ENCODE measurements around the gene GNG12. TPM values are rescaled to one million over a fixed set of nuclear protein-coding genes. Genes with fewer than 3 reads are reported as not detected.

The GNG12 gene
- total and polyA plus RNA-seq, 2 donors from 2014 or later = 46.1 to 89.3 TPM

GRCh38 chr1:67717876-67718275 lies 115.4 kb downstream of the GNG12 start:
- Histone ChIP-seq H3K4me3 (ENCODE audit: low read length in 3 of 3) (no peak overlapping the region), H3K4me1 (ENCODE audit: control insufficient read depth in 2 of 3, insufficient read depth in 2 of 3, low read depth in 1 of 3, low read length in 3 of 3) (peaks cover 2 to 28% (median 19%) of the 10 kb centered on the region in 3 donors), H3K27me3 (ENCODE audit: control insufficient read depth, insufficient read depth, low read length) (no peaks in the 10 kb centered on the region), H3K36me3 (ENCODE audit: control insufficient read depth in 2 of 3, insufficient read depth in 3 of 3, low read length in 3 of 3) (no peaks in the 10 kb centered on the region), H3K9me3 (ENCODE audit: control insufficient read depth in 2 of 3, insufficient read depth in 1 of 3, low read length in 3 of 3) (no peaks in the 10 kb centered on the region), H3K27ac (ENCODE audit: low read depth in 2 of 2, low read length in 2 of 2) (peak overlapping the region in 1 of 2 donors; percentile 39), H3K9ac (ENCODE audit: low read length in 3 of 3) (peak overlapping the region in 1 of 3 donors; percentile 8)
- intact Hi-C loops (cut with DNase I) = no loop called here
- TF ChIP-seq CTCF (IDR thresholded peaks at IDR 0.05; ENCODE audit: borderline replicate concordance, extremely low read depth, insufficient read depth) = no peak
- DNase-seq (peak in 2 of 5 donors; percentile 51 to 57), FAIRE-seq (no peak)

- Histone ChIP-seq H3K4me3 (ENCODE audit: low read length in 3 of 3) (no peak overlapping the region), H3K27me3 (ENCODE audit: control insufficient read depth, insufficient read depth, low read length) (no peaks in the 10 kb centered on the region), H3K9ac (ENCODE audit: low read length in 3 of 3) (no peak overlapping the region), H3K9me3 (ENCODE audit: control insufficient read depth in 2 of 3, insufficient read depth in 1 of 3, low read length in 3 of 3) (no peaks in the 10 kb centered on the region), H3K4me1 (ENCODE audit: control insufficient read depth in 2 of 3, insufficient read depth in 2 of 3, low read depth in 1 of 3, low read length in 3 of 3) (peaks cover 2 to 23% (median 11%) of the 10 kb centered on the region in 3 donors), H3K36me3 (ENCODE audit: control insufficient read depth in 2 of 3, insufficient read depth in 3 of 3, low read length in 3 of 3) (no peaks in the 10 kb centered on the region), H3K27ac (ENCODE audit: low read depth in 2 of 2, low read length in 2 of 2) (no peak overlapping the region)
- DNase-seq (no peak), FAIRE-seq (no peak)
- intact Hi-C loops (cut with DNase I) = no loop called here
- TF ChIP-seq CTCF (IDR thresholded peaks at IDR 0.05; ENCODE audit: borderline replicate concordance, extremely low read depth, insufficient read depth) = no peak
These were observed 116.5 kb downstream of the GNG12 start for GRCh38 chr1:67716800-67717199.

GRCh38 chr1:67715819-67716218 lies 117.4 kb downstream of the GNG12 start:
- H3K9ac ChIP-seq (ENCODE audit: low read length in 3 of 3) = no peak overlapping the region
- DNase-seq (no peak), FAIRE-seq (no peak)
- intact Hi-C loops (cut with DNase I) = no loop called here
- peaks cover 2 to 23% (median 12%) of the 10 kb centered on the region in 3 donors for H3K4me1 ChIP-seq (ENCODE audit: control insufficient read depth in 2 of 3, insufficient read depth in 2 of 3, low read depth in 1 of 3, low read length in 3 of 3)
- no peak overlapping the region for H3K27ac ChIP-seq (ENCODE audit: low read depth in 2 of 2, low read length in 2 of 2)
- no peaks in the 10 kb centered on the region for H3K36me3 ChIP-seq (ENCODE audit: control insufficient read depth in 2 of 3, insufficient read depth in 3 of 3, low read length in 3 of 3)
- H3K4me3 ChIP-seq (ENCODE audit: low read length in 3 of 3) = no peak overlapping the region
- no peaks in the 10 kb centered on the region for H3K27me3 ChIP-seq (ENCODE audit: control insufficient read depth, insufficient read depth, low read length)
- no peak for TF ChIP-seq CTCF (IDR thresholded peaks at IDR 0.05; ENCODE audit: borderline replicate concordance, extremely low read depth, insufficient read depth)
- no peaks in the 10 kb centered on the region for H3K9me3 ChIP-seq (ENCODE audit: control insufficient read depth in 2 of 3, insufficient read depth in 1 of 3, low read length in 3 of 3)
